GM12878 (cell line): ENCODE data around the gene CLSTN2. TPM values are rescaled to one million over a fixed set of nuclear protein-coding genes. Genes with fewer than 3 reads are reported as not detected.

Experiments
- ATAC-seq: fragments of 200-7000 bp; cut with Tn5 transposase; 3 replicates; pipeline ENCODE4 v1.9.1; 2020; ENCODE audit warnings: mild to moderate bottlenecking, moderate library complexity
- BruUV-seq: library from RNA; stranded (reverse); fragments of 400-500 nt; replicated peaks from 2 replicates; lab custom pipeline; 2021; lab: Mats Ljungman, UMichigan
- CTCF ChIA-PET: fragments of 300-600 bp; sonication (Branson Sonifier 250); formaldehyde crosslinking; extraction: SDS; loops from one replicate; lab custom pipeline; 2021; ENCODE audit warnings: inconsistent platforms; lab: Yijun Ruan, JAX
- POLR2A ChIA-PET: fragments of 350-600 bp; formaldehyde crosslinking; extraction: SDS; loops from one replicate; lab custom pipeline; 2021; ENCODE audit warnings: inconsistent platforms; lab: Charles Lee
- RAD21 ChIA-PET: fragments of 300-600 bp; sonication (Branson Sonifier 250); formaldehyde crosslinking; loops from one replicate; lab custom pipeline; 2023; ENCODE audit warnings: antibody characterized with exemption; ENCODE audit not compliant: unreplicated experiment; lab: Charles Lee
- SMC1A ChIA-PET: fragments of 300-600 bp; sonication (Branson Sonifier 250); formaldehyde crosslinking; loops from one replicate; lab custom pipeline; 2023; ENCODE audit not compliant: unreplicated experiment, uncharacterized antibody; lab: Charles Lee
- DNase-seq: peaks from one replicate; pipeline ENCODE4 v3.0.0-alpha.2; 2011; ENCODE audit warnings: low read depth, low spot score
- FAIRE-seq: peaks from 3 replicates; lab custom pipeline; 2011; peaks lifted over from hg19 to GRCh38; lab: Jason Lieb, UNC
- H2AFZ ChIP-seq: 2 replicates; pipeline ENCODE4 v1.6.0; 2011; ENCODE audit warnings: low read depth, low read length, control low read depth; ENCODE audit not compliant: control insufficient read depth
- H3K27ac ChIP-seq: 2 replicates; pipeline ENCODE4 v1.5.1; 2011; ENCODE audit warnings: control low read depth; ENCODE audit not compliant: control insufficient read depth, insufficient read depth
- H3K27me3 ChIP-seq, 2 experiments: replicated peaks in 1 of 2; 2 replicates each; pipeline versions ENCODE4 v1.6.0 to v1.6.1; 2011; ENCODE audit warnings: low read length in 1 of 2; ENCODE audit not compliant: control insufficient read depth in 2 of 2, insufficient read depth in 2 of 2
- H3K36me3 ChIP-seq, 2 experiments: 2 replicates each; pipeline ENCODE4 v1.5.1; 2011; ENCODE audit warnings: low read length in 1 of 2; ENCODE audit not compliant: control insufficient read depth in 2 of 2, insufficient read depth in 2 of 2
- H3K4me1 ChIP-seq: 2 replicates; pipeline ENCODE4 v1.6.1; 2011; ENCODE audit warnings: mild to moderate bottlenecking, low read length, moderate library complexity, mixed read lengths; ENCODE audit not compliant: control insufficient read depth, insufficient read depth
- H3K4me2 ChIP-seq: 2 replicates; pipeline ENCODE4 v1.6.0; 2011; ENCODE audit warnings: control low read depth; ENCODE audit not compliant: control insufficient read depth, insufficient read depth
- H3K4me3 ChIP-seq: fragments of 200-600 bp; sonication (generic); 2 replicates; pipeline ENCODE4 v1.5.1; 2016
- H3K79me2 ChIP-seq: 2 replicates; pipeline ENCODE4 v1.6.0; 2011; ENCODE audit warnings: low read length; ENCODE audit not compliant: control insufficient read depth, insufficient read depth
- H3K9ac ChIP-seq: 2 replicates; pipeline ENCODE4 v1.8.0; 2011; ENCODE audit warnings: low read length, control low read depth, mixed read lengths; ENCODE audit not compliant: control insufficient read depth, insufficient read depth
- H3K9me3 ChIP-seq: replicated peaks from 3 replicates; pipeline ENCODE4 v1.5.1; 2011; ENCODE audit warnings: mild to moderate bottlenecking, low read length; ENCODE audit not compliant: control insufficient read depth, insufficient read depth
- H4K20me1 ChIP-seq: 2 replicates; pipeline ENCODE4 v1.6.0; 2011; ENCODE audit not compliant: control insufficient read depth, insufficient read depth
- CREB1 ChIP-seq: IDR thresholded peaks from 2 replicates; pipeline ENCODE4 v1.6.1; 2012; ENCODE audit warnings: low read depth, mild to moderate bottlenecking, inconsistent platforms
- FOS ChIP-seq: IDR thresholded peaks from 3 replicates; pipeline ENCODE4 v1.6.1; 2011; ENCODE audit warnings: borderline replicate concordance; ENCODE audit not compliant: insufficient read length; ENCODE audit errors: extremely low read depth
- JUND ChIP-seq: IDR thresholded peaks from 2 replicates; pipeline ENCODE4 v1.6.1; 2012; ENCODE audit warnings: low read depth, mild to moderate bottlenecking, low read length, improper control_type of control experiment, moderate library complexity
- KAT2A ChIP-seq: conservative IDR thresholded peaks from 2 replicates; pipeline ENCODE4 v1.6.1; 2011; ENCODE audit warnings: low read depth, low read length; ENCODE audit not compliant: control insufficient read depth
- PML ChIP-seq: IDR thresholded peaks from 2 replicates; pipeline ENCODE4 v1.6.1; 2012; ENCODE audit warnings: low read length, inconsistent platforms
- POLR2AphosphoS2 ChIP-seq: IDR thresholded peaks from 2 replicates; pipeline ENCODE4 v1.6.1; 2011; ENCODE audit warnings: low read depth, mild to moderate bottlenecking, low read length, improper control_type of control experiment, moderate library complexity
- RFX5 ChIP-seq: IDR thresholded peaks from 2 replicates; pipeline ENCODE4 v1.6.1; 2011; ENCODE audit warnings: low read depth, low read length, improper control_type of control experiment
- SMC3 ChIP-seq: IDR thresholded peaks from 2 replicates; pipeline ENCODE4 v1.6.1; 2011; ENCODE audit warnings: low read length, improper control_type of control experiment, borderline replicate concordance
- SRF ChIP-seq, 2 experiments: IDR thresholded peaks; 2 replicates each; pipeline ENCODE4 v1.6.1; 2011; ENCODE audit warnings: low read depth in 2 of 2, low read length in 2 of 2, mild to moderate bottlenecking in 1 of 2, moderate library complexity in 1 of 2
- TCF12 ChIP-seq: IDR thresholded peaks from 2 replicates; pipeline ENCODE4 v1.6.1; 2011; ENCODE audit warnings: low read depth, mild to moderate bottlenecking, low read length
- WGBS: methylation state at CpG from one replicate; pipeline ENCODE4 v1.1.6; 2016; ENCODE audit warnings: low lambda C conversion rate; ENCODE audit not compliant: insufficient replicate concordance, insufficient coverage; ENCODE audit errors: missing lambda C conversion rate; 5-methylcytosine and 5-hydroxymethylcytosine counted together
- in situ Hi-C: fragments of 300-500 bp; cut with MboI; formaldehyde crosslinking; loops from 9 replicates; pipeline ENCODE4 v1.14.3; 2018; ENCODE audit warnings: mixed read lengths
- intact Hi-C: fragments of 100-400 bp; cut with micrococcal nuclease; formaldehyde crosslinking; loops from one replicate; pipeline ENCODE4 v1.14.2; 2022; ENCODE audit not compliant: unreplicated experiment
- polyA plus RNA-seq, 11 experiments: library from polyadenylated mRNA; depleted of rRNA in 4 of 11; unstranded in 6 of 11; stranded (reverse) in 5 of 11; fragments of >200 nt; fragmentation: Nextera tagmentation in 4 of 11; fragmentation: Illumina TruSeq in 1 of 11; extraction: Ambion mirVana in 4 of 11; extraction: Trizol in 1 of 11; gene quantifications; 1 replicate in 1 of 11; 2 replicates in 10 of 11; pipeline versions ENCODE4 v1.2.1 to v1.2.3, GENCODE V29; 2011 to 2016; ENCODE audit warnings: inconsistent platforms in 2 of 11, missing spikeins in 2 of 11, low read depth in 1 of 11
- total RNA-seq, 4 experiments: library from RNA; depleted of rRNA in 3 of 4; stranded (reverse); fragments of >200 nt in 3 of 4; fragmentation: Illumina TruSeq in 1 of 4; extraction: Trizol in 1 of 4; gene quantifications; 2 replicates each; pipeline versions ENCODE4 v1.2.1 to v1.2.3, GENCODE V29; 2013 to 2021
- TF ChIP-seq, protein P1 (sequence below): fragments of 450-650 bp; IDR thresholded peaks from 2 replicates; pipeline ENCODE4 v1.6.1; 2017; ENCODE audit warnings: antibody characterized with exemption, mild to moderate bottlenecking, moderate library complexity
- TF ChIP-seq, protein P2 (sequence below): fragments of 450-650 bp; IDR thresholded peaks from 2 replicates; pipeline ENCODE4 v1.6.1; 2017; ENCODE audit warnings: low read depth, mild to moderate bottlenecking, moderate library complexity

Gene CLSTN2
- total and polyA plus RNA-seq, 10 of the 15 experiments (the other 5 are each of a cell fraction or from before 2014, with no cell fraction given), result under 0.01 to 0.10 (median under 0.01) TPM; not detected in 5

DNA sequence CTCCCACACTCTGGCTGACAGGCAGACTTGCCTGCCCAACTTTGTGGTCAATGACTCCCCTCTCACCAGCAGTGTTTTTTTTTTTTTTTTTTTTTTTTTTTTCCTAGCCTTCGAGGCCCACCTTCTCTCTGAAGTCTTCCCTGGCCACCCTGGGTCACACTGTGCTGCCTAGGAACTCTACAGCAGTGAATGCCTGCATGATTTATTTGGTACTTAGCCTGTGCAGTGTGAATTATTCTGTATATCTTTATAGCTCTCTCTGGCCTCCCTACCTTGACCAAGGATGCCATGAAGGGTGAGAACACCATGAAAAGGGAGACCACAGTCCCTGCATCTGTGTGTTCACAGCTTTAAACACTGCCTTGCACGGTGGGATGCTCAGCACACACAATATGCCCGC is 141.6 kb downstream of the CLSTN2 start:
- no peaks in the 10 kb centered on the region for H3K36me3 ChIP-seq
- no peaks in the 10 kb centered on the region for H4K20me1 ChIP-seq
- FAIRE-seq, result no peak
- no peak for DNase-seq
- H3K4me3 ChIP-seq, result no peak overlapping the region
- intact Hi-C loops, result no loop called here
- ChIA-PET CTCF (no interaction called here), RAD21 (no interaction called here), SMC1A (no interaction called here), POLR2A (no interaction called here)
- H3K27me3 ChIP-seq, result no peaks in the 10 kb centered on the region
- ATAC-seq, result no peak
- H3K4me1 ChIP-seq, result no peaks in the 10 kb centered on the region
- H3K79me2 ChIP-seq, result no peaks in the 10 kb centered on the region
- no TSS peak for BruUV-seq
- WGBS, result 5% methylated on average over 3 of the region's 3 CpGs
- no peaks in the 10 kb centered on the region for H3K9me3 ChIP-seq
- TF ChIP-seq JUND (no peak), PML (no peak), SMC3 (no peak), KAT2A (no peak), POLR2AphosphoS2 (no peak), CREB1 (no peak), SRF (IDR thresholded peaks at IDR 0.05; ENCODE audit: low read depth in 2 of 2, low read length in 2 of 2) (no peak), FOS (no peak), TCF12 (no peak), RFX5 (no peak)
- TF ChIP-seq, protein P1, sequence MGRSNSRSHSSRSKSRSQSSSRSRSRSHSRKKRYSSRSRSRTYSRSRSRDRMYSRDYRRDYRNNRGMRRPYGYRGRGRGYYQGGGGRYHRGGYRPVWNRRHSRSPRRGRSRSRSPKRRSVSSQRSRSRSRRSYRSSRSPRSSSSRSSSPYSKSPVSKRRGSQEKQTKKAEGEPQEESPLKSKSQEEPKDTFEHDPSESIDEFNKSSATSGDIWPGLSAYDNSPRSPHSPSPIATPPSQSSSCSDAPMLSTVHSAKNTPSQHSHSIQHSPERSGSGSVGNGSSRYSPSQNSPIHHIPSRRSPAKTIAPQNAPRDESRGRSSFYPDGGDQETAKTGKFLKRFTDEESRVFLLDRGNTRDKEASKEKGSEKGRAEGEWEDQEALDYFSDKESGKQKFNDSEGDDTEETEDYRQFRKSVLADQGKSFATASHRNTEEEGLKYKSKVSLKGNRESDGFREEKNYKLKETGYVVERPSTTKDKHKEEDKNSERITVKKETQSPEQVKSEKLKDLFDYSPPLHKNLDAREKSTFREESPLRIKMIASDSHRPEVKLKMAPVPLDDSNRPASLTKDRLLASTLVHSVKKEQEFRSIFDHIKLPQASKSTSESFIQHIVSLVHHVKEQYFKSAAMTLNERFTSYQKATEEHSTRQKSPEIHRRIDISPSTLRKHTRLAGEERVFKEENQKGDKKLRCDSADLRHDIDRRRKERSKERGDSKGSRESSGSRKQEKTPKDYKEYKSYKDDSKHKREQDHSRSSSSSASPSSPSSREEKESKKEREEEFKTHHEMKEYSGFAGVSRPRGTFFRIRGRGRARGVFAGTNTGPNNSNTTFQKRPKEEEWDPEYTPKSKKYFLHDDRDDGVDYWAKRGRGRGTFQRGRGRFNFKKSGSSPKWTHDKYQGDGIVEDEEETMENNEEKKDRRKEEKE, result no peak
- TF ChIP-seq, protein P2, sequence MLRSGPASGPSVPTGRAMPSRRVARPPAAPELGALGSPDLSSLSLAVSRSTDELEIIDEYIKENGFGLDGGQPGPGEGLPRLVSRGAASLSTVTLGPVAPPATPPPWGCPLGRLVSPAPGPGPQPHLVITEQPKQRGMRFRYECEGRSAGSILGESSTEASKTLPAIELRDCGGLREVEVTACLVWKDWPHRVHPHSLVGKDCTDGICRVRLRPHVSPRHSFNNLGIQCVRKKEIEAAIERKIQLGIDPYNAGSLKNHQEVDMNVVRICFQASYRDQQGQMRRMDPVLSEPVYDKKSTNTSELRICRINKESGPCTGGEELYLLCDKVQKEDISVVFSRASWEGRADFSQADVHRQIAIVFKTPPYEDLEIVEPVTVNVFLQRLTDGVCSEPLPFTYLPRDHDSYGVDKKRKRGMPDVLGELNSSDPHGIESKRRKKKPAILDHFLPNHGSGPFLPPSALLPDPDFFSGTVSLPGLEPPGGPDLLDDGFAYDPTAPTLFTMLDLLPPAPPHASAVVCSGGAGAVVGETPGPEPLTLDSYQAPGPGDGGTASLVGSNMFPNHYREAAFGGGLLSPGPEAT, result no peak
- in situ Hi-C loops, result no loop called here
- H3K9ac ChIP-seq, result no peak overlapping the region
- no peak overlapping the region for H3K4me2 ChIP-seq
- H3K27ac ChIP-seq, result no peak overlapping the region
- no peak overlapping the region for H2AFZ ChIP-seq
